GM19463 (cell line): ENCODE results near the gene ZP2.
"Not testable (repeated sequence)": the region's sequence is repeated elsewhere in the genome, so short reads cannot be mapped to it uniquely, and the experiment has no call there.

Source experiments
- ATAC-seq: cut with Tn5 transposase; IDR thresholded peaks from one replicate; pipeline ENCODE4 v1.9.1; 2021; ENCODE audit warnings: mild to moderate bottlenecking, moderate library complexity; ENCODE audit not compliant: unreplicated experiment

The ZP2 gene

DNA sequence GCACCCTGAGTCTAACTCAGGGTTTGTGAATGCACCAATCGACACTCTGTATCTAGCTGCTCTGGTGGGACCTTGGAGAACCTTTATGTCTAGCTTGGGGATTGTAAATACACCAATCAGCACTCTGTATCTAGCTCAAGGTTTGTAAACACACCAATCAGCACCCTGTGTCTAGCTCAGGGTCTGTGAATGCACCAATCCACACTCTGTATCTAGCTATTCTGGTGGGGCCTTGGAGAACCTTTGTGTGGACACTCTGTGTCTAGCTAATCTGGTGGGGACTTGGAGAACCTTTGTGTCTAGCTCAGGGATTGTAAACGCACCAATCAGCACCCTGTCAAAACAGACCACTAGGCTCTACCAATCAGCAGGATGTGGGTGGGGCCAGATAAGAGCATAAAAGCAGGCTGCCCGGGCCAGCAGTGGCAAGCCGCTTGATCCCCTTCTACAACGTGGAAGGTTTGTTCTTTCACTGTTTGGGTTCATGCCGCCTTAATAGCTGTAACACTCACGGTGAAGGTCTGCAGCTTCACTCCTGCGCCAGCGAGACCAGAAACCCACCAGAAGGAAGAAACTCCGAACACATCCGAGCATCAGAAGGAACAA is 58.1 kb downstream of the ZP2 start:
- not testable (repeated sequence) for ATAC-seq

DNA sequence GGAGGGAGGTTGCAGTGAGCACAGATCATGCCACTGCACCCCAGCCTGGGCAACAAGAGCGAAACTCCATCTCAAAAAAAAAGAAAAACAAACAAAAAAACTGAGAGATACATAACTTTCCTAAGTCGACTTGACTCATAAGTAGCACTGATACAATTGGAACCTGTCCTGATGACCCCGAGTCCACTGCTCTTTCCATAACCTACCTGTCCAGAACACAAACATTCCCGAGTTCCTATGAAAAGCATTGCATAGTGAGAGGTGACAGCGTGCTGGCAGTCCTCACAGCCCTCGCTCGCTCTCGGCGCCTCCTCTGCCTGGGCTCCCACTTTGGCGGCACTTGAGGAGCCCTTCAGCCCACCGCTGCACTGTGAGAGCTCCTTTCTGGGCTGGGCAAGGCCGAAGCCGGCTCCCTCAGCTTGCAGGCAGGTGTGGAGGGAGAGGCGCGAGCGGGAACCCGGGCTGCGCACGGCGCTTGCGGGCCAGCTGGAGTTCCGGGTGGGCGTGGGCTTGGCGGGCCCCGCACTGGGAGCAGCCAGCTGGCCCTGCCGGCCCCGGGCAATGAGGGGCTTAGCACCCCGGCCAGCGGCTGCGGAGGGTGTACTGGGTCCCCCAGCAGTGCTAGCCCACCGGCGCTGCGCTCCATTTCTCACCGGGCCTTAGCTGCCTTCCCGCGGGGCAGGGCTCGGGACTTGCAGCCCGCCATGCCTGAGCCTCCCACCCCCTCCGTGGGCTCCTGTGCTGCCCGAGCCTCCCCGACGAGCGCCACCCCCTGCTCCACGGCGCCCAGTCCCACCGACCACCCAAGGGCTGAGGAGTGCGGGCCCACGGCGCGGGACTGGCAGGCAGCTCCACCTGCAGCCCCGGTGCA is 59.0 kb downstream of the ZP2 start:
- ATAC-seq, result not testable (repeated sequence)

DNA sequence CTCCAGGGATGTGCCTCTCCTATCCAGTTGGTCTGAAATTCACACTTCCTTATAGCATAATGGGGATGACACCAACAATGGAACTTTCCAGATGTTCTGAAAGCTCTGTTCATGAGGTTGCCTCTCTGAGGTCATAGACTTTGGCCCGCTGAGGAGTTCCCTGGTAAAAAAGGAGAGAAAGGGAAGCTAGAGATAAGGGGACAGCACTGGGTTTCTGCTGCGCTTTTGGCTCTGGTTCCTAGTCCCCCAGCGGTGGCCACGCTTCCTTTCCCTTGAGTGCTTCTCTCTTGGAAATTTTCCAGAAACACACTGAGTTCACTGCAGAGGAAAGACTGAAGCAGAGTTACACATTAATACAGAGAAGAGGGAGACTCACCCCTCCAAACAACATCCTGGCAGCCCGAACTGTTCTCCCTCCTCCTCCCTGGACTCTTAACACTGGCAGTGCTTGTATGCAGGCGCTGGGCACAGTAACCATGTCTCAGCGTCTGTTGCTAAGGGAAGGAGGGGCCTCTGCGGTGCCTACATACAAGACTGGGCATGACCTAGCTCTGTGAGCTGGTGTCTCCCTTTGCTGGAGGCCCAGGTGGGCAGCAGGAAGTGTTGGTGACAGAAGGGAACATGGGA is 60.9 kb downstream of the ZP2 start, which contains the start of gene DNAH3:
DNAH3 (minus strand) TSS at position 472 of the 627 bp plus-strand sequence. CDS start 527 bp downstream, outside the sequence.
- no peak for ATAC-seq
